Caki2 (cell line): ENCODE data around the gene TEF. TPM values are rescaled to one million over a fixed set of nuclear protein-coding genes. Genes with fewer than 3 reads are reported as not detected.

Experiments
- DNase-seq: peaks from one replicate; pipeline ENCODE4 v3.0.0-alpha.2; 2015; ENCODE audit warnings: low read depth
- in situ Hi-C: cut with HindIII; loops from 2 replicates; pipeline ENCODE4 v1.10.0; 2016; ENCODE audit warnings: low sequenced_read_pairs, low pct_unique_long_range_greater_than_20kb, mixed read lengths
- total RNA-seq: library from RNA; depleted of rRNA; stranded (reverse); fragments of >200 nt; shearing (Covaris generic); gene quantifications from 2 replicates; pipeline ENCODE4 v1.2.3, GENCODE V29; 2014; ENCODE audit warnings: low replicate concordance; rRNA removed

The TEF gene
- 13.5 and 14.2 TPM in 2 replicates for total RNA-seq

- peak; percentile 99 for DNase-seq
- in situ Hi-C loops: no loop called here
Observed at GRCh38 chr22:41381329-41382097, at the start of gene TEF. TSS of gene TEF (plus strand) at chr22:41381942. CDS start at chr22:41382045, 103 bp downstream.

- in situ Hi-C loops: no loop called here
- no peak for DNase-seq
Observed at GRCh38 chr22:41332217-41332939, 49.4 kb upstream of the TEF start.

GRCh38 chr22:41333806-41334205 lies 47.9 kb upstream of the TEF start:
- DNase-seq: no peak
- in situ Hi-C loops: no loop called here

DNA sequence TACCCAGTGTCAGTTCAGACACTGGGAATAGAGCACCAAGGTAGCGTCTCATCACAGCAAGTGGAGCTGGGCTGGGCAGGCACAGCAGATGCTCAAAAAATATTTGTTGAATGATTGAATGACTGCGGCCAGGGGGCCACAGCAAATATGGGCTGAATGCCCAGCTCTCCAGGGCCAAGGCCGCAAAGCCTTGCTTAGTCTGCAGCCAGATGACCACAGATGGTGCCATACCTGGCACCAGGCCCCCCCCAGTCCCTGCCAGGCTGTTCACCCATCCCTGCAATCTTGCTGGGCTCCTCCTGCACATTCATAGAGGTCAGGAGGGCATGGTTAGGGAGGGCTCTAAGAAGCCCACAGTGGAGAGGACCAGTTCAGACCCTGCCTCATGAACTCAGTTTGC lies 47.5 kb upstream of the TEF start:
- no peak for DNase-seq
- in situ Hi-C loops: no loop called here

DNA sequence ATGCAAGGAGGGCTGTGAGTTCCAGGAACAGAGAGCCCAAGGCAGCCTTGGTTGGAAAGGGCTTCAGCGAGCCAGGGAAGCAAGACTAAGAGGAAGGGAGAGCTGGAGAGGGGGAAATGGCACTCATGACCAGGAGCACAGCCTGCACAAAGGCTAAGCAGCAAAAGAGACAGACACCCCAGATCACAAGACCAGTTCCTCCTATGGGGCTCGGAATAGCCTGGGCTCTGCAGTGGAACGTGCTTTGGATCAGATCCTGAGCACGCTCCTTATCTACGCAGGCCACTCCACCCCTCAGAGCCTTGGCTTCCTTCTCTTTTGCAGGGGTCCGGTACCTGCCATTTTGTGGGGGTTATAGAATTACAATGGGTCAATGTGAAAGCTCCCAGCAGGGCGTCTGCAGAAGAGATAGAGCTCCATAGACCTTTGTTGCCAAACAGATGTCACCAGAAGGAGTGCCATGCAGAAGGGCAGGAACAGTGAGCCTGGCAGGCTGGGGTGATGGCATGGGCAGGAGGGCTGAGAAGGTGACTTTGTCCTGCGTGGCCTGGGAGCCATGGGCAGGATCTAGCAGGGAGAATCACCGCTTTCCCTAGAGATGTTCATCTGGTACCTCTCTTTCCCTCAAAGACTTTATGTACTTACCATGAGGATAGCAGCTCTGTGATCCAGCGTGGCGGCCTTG lies 46.6 kb upstream of the TEF start:
- in situ Hi-C loops: no loop called here
- DNase-seq: no peak

GRCh38 chr22:41338614-41339212 lies 43.0 kb upstream of the TEF start:
- in situ Hi-C loops: no loop called here
- DNase-seq: no peak

GRCh38 chr22:41339823-41340222 lies 41.9 kb upstream of the TEF start:
- in situ Hi-C loops: no loop called here
- no peak for DNase-seq

DNA sequence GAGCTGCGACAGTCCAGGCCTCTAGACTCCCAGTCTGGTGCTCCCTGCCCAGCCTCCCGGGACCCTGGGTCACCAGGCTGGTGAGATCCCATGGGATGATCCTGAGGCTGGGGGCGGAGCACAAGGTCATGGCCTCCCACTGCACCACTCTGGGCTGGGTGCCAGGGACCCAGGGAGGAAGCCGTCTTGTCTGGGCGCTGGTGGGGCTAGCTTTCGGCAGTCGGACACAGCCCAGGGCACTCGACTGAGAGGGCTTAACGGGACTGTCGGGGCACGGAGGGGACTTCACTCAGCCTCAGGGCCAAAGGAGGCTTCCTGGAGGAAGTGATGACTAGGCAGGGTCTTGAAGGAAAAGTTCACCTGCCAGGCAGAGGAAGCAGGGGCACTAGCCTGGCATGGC lies 41.4 kb upstream of the TEF start:
- DNase-seq: no peak
- in situ Hi-C loops: no loop called here

GRCh38 chr22:41341012-41341411 lies 40.7 kb upstream of the TEF start:
- in situ Hi-C loops: no loop called here
- DNase-seq: no peak

DNA sequence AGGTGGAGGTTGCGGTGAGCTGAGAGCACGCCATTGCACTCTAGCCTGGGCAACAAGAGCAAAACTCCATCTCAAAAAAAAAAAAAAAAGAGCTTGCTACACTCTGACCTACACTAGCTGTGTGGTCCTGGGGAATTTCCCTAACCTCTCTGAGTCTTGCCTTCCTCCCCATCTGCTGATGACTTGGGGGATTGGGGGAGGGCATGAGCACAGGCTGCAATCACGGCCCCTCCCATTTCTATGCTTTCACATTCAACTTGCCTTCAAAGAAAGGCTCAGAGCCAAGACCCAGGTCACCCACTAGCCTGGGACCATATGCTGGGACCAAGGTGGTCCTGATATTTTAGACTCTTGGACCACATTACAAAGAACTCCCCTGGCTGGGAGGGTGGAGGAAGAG lies 39.8 kb upstream of the TEF start:
- in situ Hi-C loops: no loop called here
- no peak for DNase-seq

DNA sequence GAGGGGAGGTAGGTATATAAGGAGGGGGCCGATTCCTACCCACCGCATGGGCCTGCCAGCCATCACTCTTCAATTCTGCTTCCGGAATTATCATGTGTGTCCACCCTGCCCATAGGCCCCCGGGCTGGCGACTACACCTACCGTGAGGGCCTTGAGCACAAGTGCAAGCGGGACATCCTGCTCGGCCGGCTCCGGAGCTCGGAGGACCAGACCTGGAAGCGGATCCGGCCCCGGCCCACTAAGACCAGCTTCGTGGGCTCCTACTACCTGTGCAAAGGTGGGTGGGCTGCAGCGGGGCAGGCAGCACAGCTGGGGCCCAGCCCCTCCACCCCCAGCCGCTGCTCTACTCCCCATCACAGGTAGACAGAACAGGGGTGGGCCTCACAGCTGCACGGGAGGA lies 38.4 kb upstream of the TEF start:
- no peak for DNase-seq
- in situ Hi-C loops: no loop called here

GRCh38 chr22:41343717-41344116 lies 38.0 kb upstream of the TEF start:
- no peak for DNase-seq
- in situ Hi-C loops: no loop called here

DNA sequence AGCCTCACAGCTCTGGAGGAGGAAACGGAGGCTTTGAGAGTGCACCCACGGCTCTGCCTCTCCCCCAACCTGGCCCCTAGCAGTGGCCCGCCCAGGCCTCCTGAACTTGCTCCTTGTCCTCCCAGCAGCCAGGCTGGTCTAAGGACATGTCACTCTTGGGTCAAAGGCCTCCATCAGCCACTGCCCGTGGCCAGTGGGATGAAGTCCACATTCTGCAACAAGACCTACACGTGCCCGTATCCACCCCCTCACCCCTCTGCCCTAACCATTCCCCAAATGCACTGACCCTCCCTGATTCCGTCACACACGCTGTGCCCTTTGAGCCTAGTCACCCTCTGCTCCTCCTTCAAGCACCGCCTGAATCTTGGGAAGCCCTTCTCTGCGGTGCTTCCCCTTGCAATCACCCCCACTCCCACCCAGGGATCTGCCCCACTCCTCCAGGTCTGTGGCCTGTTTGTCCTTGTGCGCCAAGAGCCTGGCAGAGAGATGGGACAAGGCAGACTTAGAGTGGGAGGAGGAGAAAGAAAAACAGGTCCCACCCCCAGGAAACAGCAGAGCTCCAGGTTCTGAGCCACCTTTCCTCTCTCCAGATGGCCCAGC lies 37.5 kb upstream of the TEF start:
- in situ Hi-C loops: no loop called here

DNA sequence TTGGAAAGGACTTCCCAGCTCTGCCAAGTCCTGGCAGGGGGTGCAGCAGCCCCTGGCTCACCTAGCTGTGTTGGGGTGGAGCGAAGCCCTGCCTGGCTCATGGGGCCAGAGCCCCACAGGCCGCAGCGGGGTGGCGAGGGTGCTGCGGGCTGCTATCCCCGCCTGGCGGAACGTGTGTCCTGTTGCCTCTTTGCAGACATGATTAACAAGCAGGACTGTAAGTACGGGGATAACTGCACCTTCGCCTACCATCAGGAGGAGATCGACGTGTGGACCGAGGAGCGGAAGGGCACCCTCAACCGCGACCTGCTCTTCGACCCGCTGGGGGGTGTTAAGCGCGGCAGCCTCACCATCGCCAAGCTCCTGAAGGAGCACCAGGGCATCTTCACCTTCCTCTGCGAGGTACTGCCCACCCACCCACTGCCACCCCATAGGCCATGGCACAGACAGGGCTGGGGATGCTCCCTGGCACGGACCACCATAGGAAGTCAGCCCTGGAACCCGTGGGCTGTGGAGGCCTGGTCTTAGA lies 35.9 kb upstream of the TEF start:
- in situ Hi-C loops: no loop called here
- DNase-seq: no peak

More for the DNA sequence above, 37.5 kb upstream of the TEF start:
- no peak for DNase-seq

DNA sequence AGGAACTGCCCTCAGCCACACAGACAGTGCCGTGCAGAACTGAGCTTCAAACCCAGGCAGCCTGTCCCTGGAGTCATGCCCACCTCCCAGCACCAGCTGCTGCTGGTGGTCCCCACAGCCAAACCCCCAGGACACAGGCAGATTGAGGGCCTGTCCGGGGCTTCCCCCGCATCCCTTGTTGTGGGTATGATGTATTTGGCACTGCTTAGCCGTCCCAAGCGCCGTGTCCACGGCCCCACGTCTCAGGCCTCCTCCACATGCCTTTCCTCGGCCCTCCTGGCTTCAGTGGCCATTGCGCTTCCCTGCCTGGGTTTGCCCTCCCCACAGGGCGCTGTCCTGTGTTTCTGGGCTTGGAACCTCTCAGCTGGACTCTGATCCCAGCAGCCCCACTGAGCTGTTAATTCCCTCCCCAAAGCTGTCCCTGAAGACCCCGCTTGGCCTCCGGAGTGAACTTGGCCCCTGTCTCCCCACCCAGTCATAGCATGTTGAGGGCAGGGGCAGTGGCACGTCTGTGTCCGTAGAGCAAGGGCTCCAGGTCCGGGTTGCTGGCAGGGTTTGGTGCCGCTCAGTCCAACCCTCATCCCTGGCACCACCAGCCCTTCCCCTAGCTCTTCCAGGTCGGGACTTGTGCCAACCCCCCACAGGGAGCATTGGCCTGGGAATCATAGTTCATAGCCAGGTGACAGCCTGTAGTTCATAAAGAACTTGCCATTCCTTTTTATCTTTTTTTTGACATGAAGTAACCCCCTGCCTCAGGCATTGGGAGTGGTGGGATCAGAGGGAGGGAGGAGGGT lies 34.5 kb upstream of the TEF start:
- DNase-seq: no peak
- in situ Hi-C loops: no loop called here

- in situ Hi-C loops: no loop called here
- DNase-seq: no peak
Observed at GRCh38 chr22:41348964-41349484, 32.7 kb upstream of the TEF start.

- in situ Hi-C loops: no loop called here
- DNase-seq: no peak
Observed at GRCh38 chr22:41350087-41350486, 31.7 kb upstream of the TEF start.
